ENCODE data around the gene GALNT17.

DNA sequence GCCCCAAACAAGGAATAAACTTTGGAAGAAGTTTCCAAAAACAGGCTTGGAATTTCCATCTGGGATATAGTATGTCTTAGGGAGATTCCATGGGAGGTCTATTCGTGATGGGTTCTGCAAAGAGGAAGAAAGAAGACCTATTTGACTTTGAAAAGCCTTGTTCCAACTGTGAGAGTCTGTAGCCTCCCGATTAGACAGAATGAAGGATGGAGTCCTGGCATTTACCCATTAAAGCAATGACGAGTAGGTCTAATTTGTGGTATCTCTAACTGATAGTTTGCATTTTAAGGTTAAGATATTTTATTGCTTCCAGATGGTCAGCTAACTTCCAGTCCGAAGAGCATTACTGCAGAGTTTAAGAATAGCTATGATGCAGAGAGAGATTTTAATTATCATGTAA lies 19.5 kb upstream of the GALNT17 start:
- TF ChIP-seq GATA2 (IDR thresholded peaks at IDR 0.05; ENCODE audit: low read depth, low read length) (no peak), GATA3 (IDR thresholded peaks at IDR 0.05; ENCODE audit: low read depth, low read length) (no peak)

Data from SH-SY5Y (cell line).